ENCODE results near the gene SYTL4.

SYTL4 gene

GRCh38 chrX:100654261-100654660 lies 77.7 kb downstream of the SYTL4 start:
- intact Hi-C loops (cut with DNase I): no loop called here
- no peak for DNase-seq

GRCh38 chrX:100652266-100652665 lies 79.7 kb downstream of the SYTL4 start:
- intact Hi-C loops (cut with DNase I): no loop called here
- DNase-seq: no peak

GRCh38 chrX:100650841-100651240 lies 81.1 kb downstream of the SYTL4 start:
- intact Hi-C loops (cut with DNase I): no loop called here
- DNase-seq: no peak

GRCh38 chrX:100649550-100650356 lies 82.2 kb downstream of the SYTL4 start:
- intact Hi-C loops (cut with DNase I): no loop called here
- peak in 3 of 42 donors; percentile 4 to 36 (median 6) for DNase-seq

GRCh38 chrX:100648458-100649417 lies 83.2 kb downstream of the SYTL4 start:
- intact Hi-C loops (cut with DNase I): no loop called here
- no peak for DNase-seq

GRCh38 chrX:100647739-100648138 lies 84.2 kb downstream of the SYTL4 start:
- intact Hi-C loops (cut with DNase I): no loop called here

GRCh38 chrX:100647095-100647494 lies 84.8 kb downstream of the SYTL4 start:
- intact Hi-C loops (cut with DNase I): no loop called here
- DNase-seq: no peak

More at GRCh38 chrX:100647739-100648138, 84.2 kb downstream of the SYTL4 start:
- no peak for DNase-seq

- intact Hi-C loops (cut with DNase I): no loop called here
- no peak for DNase-seq
These were observed 86.8 kb downstream of the SYTL4 start for GRCh38 chrX:100645106-100645505.

- intact Hi-C loops (cut with DNase I): no loop called here
- peak in 14 of 42 donors; percentile 2 to 51 (median 12) for DNase-seq
These were observed 87.7 kb downstream of the SYTL4 start, which contains the start of gene SRPX2 for GRCh38 chrX:100643956-100644860. Gene SRPX2, plus strand, starts transcription at chrX:100644199. Its CDS starts 2,124 bp downstream, at chrX:100646323.

- no peak for DNase-seq
- intact Hi-C loops (cut with DNase I): no loop called here
These were observed 88.7 kb downstream of the SYTL4 start for GRCh38 chrX:100643212-100643611.

GRCh38 chrX:100642290-100642689 lies 89.6 kb downstream of the SYTL4 start:
- no peak for DNase-seq
- intact Hi-C loops (cut with DNase I): no loop called here

GRCh38 chrX:100636321-100636991 lies 95.5 kb downstream of the SYTL4 start, which contains the start of gene TSPAN6:
Gene TSPAN6, minus strand, starts transcription at chrX:100636806. Its CDS starts 112 bp downstream, at chrX:100636694.
- peak; percentile 26 to 87 (median 73) for DNase-seq
- intact Hi-C loops (cut with DNase I): no loop called here

- intact Hi-C loops (cut with DNase I): no loop called here
- DNase-seq: no peak
These were observed 96.0 kb downstream of the SYTL4 start for GRCh38 chrX:100635989-100636320.

- intact Hi-C loops (cut with DNase I): no loop called here
- no peak for DNase-seq
These were observed 96.9 kb downstream of the SYTL4 start for GRCh38 chrX:100635040-100635439.

GRCh38 chrX:100625985-100626491 lies 105.9 kb downstream of the SYTL4 start:
- no peak for DNase-seq
- intact Hi-C loops (cut with DNase I): no loop called here

All from head of caudate nucleus (tissue), 42 donors.